Type B pancreatic cell (in vitro differentiated cells): ENCODE measurements around the gene TK2. TPM values are rescaled to one million over a fixed set of nuclear protein-coding genes. Genes with fewer than 3 reads are reported as not detected.
A peak's percentile ranks its signal among the peaks of the same experiment; 100 is the strongest.
"Not testable (repeated sequence)": the region's sequence is repeated elsewhere in the genome, so short reads cannot be mapped to it uniquely, and the experiment has no call there.

Source experiments
- DNase-seq: peaks from one replicate; pipeline ENCODE4 v3.0.0; 2021; ENCODE audit warnings: mixed read lengths; ENCODE audit not compliant: unreplicated experiment; ENCODE audit errors: extremely low spot score
- H3K27ac Mint-ChIP-seq: 2 replicates; pipeline ENCODE4 v1.8.0; 2021; ENCODE audit warnings: mild to moderate bottlenecking, mixed read lengths
- H3K27me3 Mint-ChIP-seq: 2 replicates; pipeline ENCODE4 v1.8.0; 2021; ENCODE audit warnings: mixed read lengths
- H3K36me3 Mint-ChIP-seq: 2 replicates; pipeline ENCODE4 v1.8.0; 2021; ENCODE audit warnings: mixed read lengths
- H3K4me1 Mint-ChIP-seq: one replicate; pipeline ENCODE4 v1.8.0; 2021; ENCODE audit warnings: mixed read lengths; ENCODE audit not compliant: unreplicated experiment
- H3K4me3 Mint-ChIP-seq: 2 replicates; pipeline ENCODE4 v1.8.0; 2021; ENCODE audit warnings: mild to moderate bottlenecking, mixed read lengths
- H3K9me3 Mint-ChIP-seq: 2 replicates; pipeline ENCODE4 v1.8.0; 2021; ENCODE audit warnings: mixed read lengths
- CTCF ChIP-seq: fragments of 200-600 bp; sonication (generic); conservative IDR thresholded peaks from 2 replicates; pipeline ENCODE4 v1.5.0; 2021; ENCODE audit warnings: antibody characterized with exemption, mild to moderate bottlenecking
- total RNA-seq: library from RNA; stranded (reverse); gene quantifications from 2 replicates; pipeline ENCODE4 v1.2.1, GENCODE V29; 2021; ENCODE audit warnings: low replicate concordance

Gene TK2
- total RNA-seq, 1 donor from 2014 or later: 18.4 TPM

DNA sequence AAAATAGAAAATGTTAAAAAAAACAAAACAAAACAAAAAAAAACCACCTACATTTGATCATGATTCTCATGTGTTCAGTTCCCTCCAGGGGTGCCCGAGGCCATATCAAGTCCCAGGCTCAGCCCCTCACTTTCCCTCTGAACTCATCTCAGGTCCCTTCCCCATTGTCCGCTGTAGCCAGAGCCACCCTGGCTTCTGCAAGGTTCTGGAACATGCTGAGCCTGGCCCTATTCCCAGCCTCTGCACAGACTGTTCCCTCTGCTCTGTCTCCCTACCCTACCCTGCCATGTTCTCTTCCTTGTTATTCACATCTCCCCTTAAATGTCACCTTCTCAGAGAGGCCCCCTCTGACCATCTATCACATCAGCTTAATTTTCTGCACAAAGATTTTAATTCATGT is 46.9 kb downstream of the TK2 start:
- H3K27me3 Mint-ChIP-seq: no peaks in the 10 kb centered on the region
- peaks cover 5% of the 10 kb centered on the region for H3K4me1 Mint-ChIP-seq
- peaks cover 6% of the 10 kb centered on the region for H3K36me3 Mint-ChIP-seq
- TF ChIP-seq CTCF: no peak
- H3K27ac Mint-ChIP-seq: peak overlapping the region; percentile 5
- no peaks in the 10 kb centered on the region for H3K9me3 Mint-ChIP-seq
- no peak overlapping the region for H3K4me3 Mint-ChIP-seq
- no peak for DNase-seq

GRCh38 chr16:66502020-66502913 is 47.7 kb downstream of the TK2 start:
- Mint-ChIP-seq H3K36me3 (no peaks in the 10 kb centered on the region), H3K9me3 (no peaks in the 10 kb centered on the region), H3K4me3 (no peak overlapping the region), H3K4me1 (peaks cover 5% of the 10 kb centered on the region), H3K27me3 (no peaks in the 10 kb centered on the region), H3K27ac (no peak overlapping the region)
- no peak for DNase-seq
- TF ChIP-seq CTCF: no peak

GRCh38 chr16:66501563-66501962 is 48.4 kb downstream of the TK2 start:
- DNase-seq, H3K27me3 Mint-ChIP-seq, H3K36me3 Mint-ChIP-seq, H3K4me1 Mint-ChIP-seq, H3K9me3 Mint-ChIP-seq, H3K27ac Mint-ChIP-seq, H3K4me3 Mint-ChIP-seq: not testable (repeated sequence)

GRCh38 chr16:66497921-66498320 is 52.0 kb downstream of the TK2 start:
- H3K4me1 Mint-ChIP-seq, H3K27me3 Mint-ChIP-seq, H3K27ac Mint-ChIP-seq, H3K36me3 Mint-ChIP-seq, H3K9me3 Mint-ChIP-seq, DNase-seq, H3K4me3 Mint-ChIP-seq: not testable (repeated sequence)

DNA sequence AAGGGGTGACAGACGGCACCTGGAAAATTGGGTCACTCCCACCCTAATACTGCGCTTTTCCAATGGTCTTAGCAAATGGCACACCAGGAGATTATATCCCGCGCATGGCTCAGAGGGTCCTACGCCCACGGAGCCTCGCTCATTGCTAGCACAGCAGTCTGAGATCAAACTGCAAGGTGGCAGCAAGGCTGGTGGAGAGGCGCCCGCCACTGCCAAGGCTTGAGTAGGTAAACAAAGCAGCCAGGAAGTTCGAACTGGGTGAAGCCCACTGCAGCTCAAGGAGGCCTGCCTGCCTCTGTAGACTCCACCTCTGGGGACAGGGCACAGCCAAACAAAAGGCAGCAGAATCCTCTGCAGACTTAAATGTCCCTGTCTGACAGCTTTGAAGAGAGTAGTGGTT is 53.7 kb downstream of the TK2 start:
- H3K4me3 Mint-ChIP-seq, DNase-seq, H3K9me3 Mint-ChIP-seq, H3K27me3 Mint-ChIP-seq, H3K27ac Mint-ChIP-seq, H3K4me1 Mint-ChIP-seq, H3K36me3 Mint-ChIP-seq: not testable (repeated sequence)

DNA sequence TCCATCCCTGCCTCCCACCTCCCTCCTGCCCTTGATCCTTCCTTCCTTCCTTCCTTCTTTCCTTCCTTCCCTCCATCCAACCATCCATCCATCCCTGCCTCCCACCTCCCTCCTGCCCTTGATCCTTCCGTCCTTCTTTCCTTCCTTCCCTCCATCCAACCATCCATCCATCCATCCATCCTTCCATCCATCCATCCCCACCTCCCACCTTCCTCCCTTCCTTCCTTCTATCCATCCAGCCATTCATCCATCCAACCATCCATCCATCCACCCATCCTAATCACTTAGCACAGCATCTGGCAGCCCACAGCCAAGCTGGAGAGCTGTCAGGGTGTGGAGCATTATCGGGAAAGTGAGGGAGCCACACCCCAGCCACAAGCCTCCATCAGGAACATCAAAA is 54.5 kb downstream of the TK2 start:
- no peaks in the 10 kb centered on the region for H3K9me3 Mint-ChIP-seq
- TF ChIP-seq CTCF: no peak
- no peak for DNase-seq
- H3K4me1 Mint-ChIP-seq: no peaks in the 10 kb centered on the region
- H3K27ac Mint-ChIP-seq: no peak overlapping the region
- H3K27me3 Mint-ChIP-seq: no peaks in the 10 kb centered on the region
- H3K36me3 Mint-ChIP-seq: no peaks in the 10 kb centered on the region
- H3K4me3 Mint-ChIP-seq: no peak overlapping the region

DNA sequence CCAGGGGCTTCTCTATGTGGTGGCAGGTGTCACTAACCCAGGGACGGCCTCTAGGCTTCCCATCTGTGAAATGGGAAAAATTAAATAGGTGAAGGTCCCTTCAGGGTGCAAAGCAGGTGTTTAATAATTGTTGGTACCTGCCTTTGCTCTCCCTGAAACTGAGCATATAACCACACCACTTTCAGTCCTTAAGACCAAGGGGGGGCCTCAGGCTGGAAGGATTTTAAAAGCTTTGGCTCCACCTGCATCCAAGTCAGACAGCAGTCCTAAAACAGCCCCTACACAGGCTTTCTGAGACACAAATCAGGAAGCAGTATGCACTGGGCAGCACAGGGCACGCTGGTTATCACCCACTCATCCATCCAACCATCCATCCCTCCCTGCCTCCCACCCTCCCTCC is 55.0 kb downstream of the TK2 start:
- Mint-ChIP-seq H3K27ac (no peak overlapping the region), H3K9me3 (no peaks in the 10 kb centered on the region), H3K36me3 (no peaks in the 10 kb centered on the region), H3K4me3 (no peak overlapping the region), H3K4me1 (no peaks in the 10 kb centered on the region), H3K27me3 (no peaks in the 10 kb centered on the region)
- no peak for TF ChIP-seq CTCF
- DNase-seq: no peak
